CD14-positive monocyte (primary cell): Measurements from ENCODE around the gene ARHGAP21. TPM values are rescaled to one million over a fixed set of nuclear protein-coding genes. Genes with fewer than 3 reads are reported as not detected.
"Not testable (repeated sequence)": the region's sequence is repeated elsewhere in the genome, so short reads cannot be mapped to it uniquely, and the experiment has no call there.

ENCODE experiments used
- DNase-seq, 3 donors: peaks; one replicate each; pipeline ENCODE4 v3.0.0-alpha.2; 2011 to 2022
- H2AFZ ChIP-seq: 2 replicates; pipeline ENCODE4 v1.6.0; 2012; ENCODE audit warnings: mild to moderate bottlenecking, low read depth, low read length, inconsistent platforms; ENCODE audit not compliant: insufficient read depth, poor library complexity, severe bottlenecking
- H3K27ac ChIP-seq, 2 donors: 1 replicate in 1 of 2; 2 replicates in 1 of 2; pipeline ENCODE4 v1.5.1; 2012 to 2013; ENCODE audit warnings: low read length in 2 of 2, control low read depth in 1 of 2, inconsistent platforms in 1 of 2, low read depth in 1 of 2, mild to moderate bottlenecking in 1 of 2
- H3K27me3 ChIP-seq, 2 donors: one replicate each; pipeline versions ENCODE4 v1.6.0 to v1.6.1; 2011 to 2013; ENCODE audit warnings: low read length in 2 of 2; ENCODE audit not compliant: control insufficient read depth in 2 of 2, insufficient read depth in 2 of 2
- H3K36me3 ChIP-seq, 2 donors: replicated peaks in 1 of 2; 1 replicate in 1 of 2; 2 replicates in 1 of 2; pipeline versions ENCODE4 v1.5.1 to v1.6.1; 2012 to 2013; ENCODE audit warnings: low read length in 2 of 2, control low read depth in 1 of 2, inconsistent platforms in 1 of 2, mild to moderate bottlenecking in 1 of 2; ENCODE audit not compliant: insufficient read depth in 2 of 2, control insufficient read depth in 1 of 2
- H3K4me1 ChIP-seq, 2 donors: 1 replicate in 1 of 2; 2 replicates in 1 of 2; pipeline versions ENCODE4 v1.5.1 to v1.6.1; 2012 to 2013; ENCODE audit warnings: low read length in 2 of 2, control low read depth in 1 of 2, inconsistent platforms in 1 of 2, mild to moderate bottlenecking in 1 of 2, moderate library complexity in 1 of 2; ENCODE audit not compliant: insufficient read depth in 2 of 2, control insufficient read depth in 1 of 2
- H3K4me2 ChIP-seq: replicated peaks from 2 replicates; pipeline ENCODE3; 2012; ENCODE audit warnings: low read length, moderate library complexity, mild to moderate bottlenecking; ENCODE audit not compliant: poor library complexity, severe bottlenecking; ENCODE audit errors: extremely low read depth
- H3K4me3 ChIP-seq, 3 experiments: fragments of 200-600 bp in 1 of 3; sonication (generic) in 1 of 3; replicated peaks in 1 of 3; 1 replicate in 2 of 3; 2 replicates in 1 of 3; pipeline ENCODE4 v1.5.1; 2011 to 2013; ENCODE audit warnings: low read length in 3 of 3, mild to moderate bottlenecking in 3 of 3, control low read depth in 2 of 3, low read depth in 2 of 3, inconsistent platforms in 1 of 3, moderate library complexity in 1 of 3
- H3K79me2 ChIP-seq: 2 replicates; pipeline ENCODE4 v1.6.0; 2012; ENCODE audit warnings: mild to moderate bottlenecking, control low read depth, inconsistent platforms, low read length, moderate library complexity; ENCODE audit not compliant: insufficient read depth
- H3K9ac ChIP-seq: 2 replicates; pipeline ENCODE4 v1.6.0; 2017; ENCODE audit warnings: low read length, mild to moderate bottlenecking; ENCODE audit not compliant: insufficient read depth, poor library complexity, severe bottlenecking
- H3K9me3 ChIP-seq, 2 donors: replicated peaks in 1 of 2; 1 replicate in 1 of 2; 2 replicates in 1 of 2; pipeline versions ENCODE4 v1.5.1 to v1.6.1; 2012 to 2013; ENCODE audit warnings: low read length in 2 of 2, control low read depth in 1 of 2; ENCODE audit not compliant: control insufficient read depth in 1 of 2, insufficient read depth in 1 of 2
- H4K20me1 ChIP-seq: 2 replicates; pipeline ENCODE4 v1.6.0; 2012; ENCODE audit warnings: mild to moderate bottlenecking, low read length, control low read depth, moderate library complexity; ENCODE audit not compliant: insufficient read depth
- H3K27ac Mint-ChIP-seq, 7 donors: one replicate each; pipeline ENCODE4 v1.8.0; 2020; ENCODE audit warnings: mild to moderate bottlenecking in 7 of 7, mixed read lengths in 7 of 7, moderate library complexity in 6 of 7, inconsistent platforms in 2 of 7
- H3K27me3 Mint-ChIP-seq, 3 donors: one replicate each; pipeline ENCODE4 v1.8.0; 2021 to 2022; ENCODE audit warnings: low read depth in 3 of 3, mild to moderate bottlenecking in 3 of 3, mixed read lengths in 3 of 3, moderate library complexity in 3 of 3, inconsistent platforms in 1 of 3
- H3K36me3 Mint-ChIP-seq, 2 donors: one replicate each; pipeline ENCODE4 v1.8.0; 2020; ENCODE audit warnings: mixed read lengths in 2 of 2, inconsistent platforms in 1 of 2, mild to moderate bottlenecking in 1 of 2
- H3K4me1 Mint-ChIP-seq: one replicate; pipeline ENCODE4 v1.8.0; 2020; ENCODE audit warnings: mild to moderate bottlenecking, mixed read lengths
- H3K4me3 Mint-ChIP-seq, 2 donors: one replicate each; pipeline ENCODE4 v1.8.0; 2020; ENCODE audit warnings: mild to moderate bottlenecking in 2 of 2, mixed read lengths in 2 of 2, moderate library complexity in 1 of 2
- H3K9me3 Mint-ChIP-seq, 7 donors: one replicate each; pipeline ENCODE4 v1.8.0; 2020 to 2022; ENCODE audit warnings: mixed read lengths in 7 of 7, mild to moderate bottlenecking in 6 of 7, moderate library complexity in 6 of 7, inconsistent platforms in 2 of 7
- WGBS: methylation state at CpG from one replicate; pipeline ENCODE4 v1.1.5; 2013; ENCODE audit warnings: missing lambda C conversion rate; ENCODE audit not compliant: insufficient coverage; 5-methylcytosine and 5-hydroxymethylcytosine counted together
- intact Hi-C, 2 donors: fragments of 100-400 bp; cut with micrococcal nuclease; formaldehyde crosslinking; loops; one replicate each; pipeline versions ENCODE4 v1.15.0 to v1.15.1; 2023
- polyA plus RNA-seq, 3 donors: library from polyadenylated mRNA; depleted of rRNA in 1 of 3; unstranded in 2 of 3; stranded (reverse) in 1 of 3; fragments of 300-500 nt in 2 of 3; fragments of >200 nt in 1 of 3; fragmentation: Illumina TruSeq in 2 of 3; gene quantifications; 1 replicate in 2 of 3; 2 replicates in 1 of 3; pipeline ENCODE4 v1.2.3, GENCODE V29; 2012 to 2021
- TF ChIP-seq, protein P1 (sequence below): fragments of 200-600 bp; IDR thresholded peaks from one replicate; pipeline ENCODE4 v1.8.0; 2022; ENCODE audit warnings: antibody characterized with exemption, mild to moderate bottlenecking

Gene ARHGAP21
- polyA plus RNA-seq, 3 donors, result 2.1 to 20.0 (median 3.4) TPM

- peaks cover 0 to 3% of the 10 kb centered on the region in 2 donors for H3K9me3 ChIP-seq
- peaks cover 2 to 6% (median 3%) of the 10 kb centered on the region in 3 donors for H3K27me3 Mint-ChIP-seq
- H3K9me3 Mint-ChIP-seq, result peaks cover 3 to 19% (median 11%) of the 10 kb centered on the region in 7 donors
- no peak for DNase-seq
- no peaks in the 10 kb centered on the region for H4K20me1 ChIP-seq
- H3K27ac ChIP-seq, result no peak overlapping the region
- no peak overlapping the region for H2AFZ ChIP-seq
- H3K4me3 ChIP-seq, result no peak overlapping the region
- no peaks in the 10 kb centered on the region for H3K79me2 ChIP-seq
- no peak overlapping the region for H3K27ac Mint-ChIP-seq
- no peaks in the 10 kb centered on the region for H3K4me1 ChIP-seq
- H3K4me1 Mint-ChIP-seq, result no peaks in the 10 kb centered on the region
- TF ChIP-seq, protein P1, sequence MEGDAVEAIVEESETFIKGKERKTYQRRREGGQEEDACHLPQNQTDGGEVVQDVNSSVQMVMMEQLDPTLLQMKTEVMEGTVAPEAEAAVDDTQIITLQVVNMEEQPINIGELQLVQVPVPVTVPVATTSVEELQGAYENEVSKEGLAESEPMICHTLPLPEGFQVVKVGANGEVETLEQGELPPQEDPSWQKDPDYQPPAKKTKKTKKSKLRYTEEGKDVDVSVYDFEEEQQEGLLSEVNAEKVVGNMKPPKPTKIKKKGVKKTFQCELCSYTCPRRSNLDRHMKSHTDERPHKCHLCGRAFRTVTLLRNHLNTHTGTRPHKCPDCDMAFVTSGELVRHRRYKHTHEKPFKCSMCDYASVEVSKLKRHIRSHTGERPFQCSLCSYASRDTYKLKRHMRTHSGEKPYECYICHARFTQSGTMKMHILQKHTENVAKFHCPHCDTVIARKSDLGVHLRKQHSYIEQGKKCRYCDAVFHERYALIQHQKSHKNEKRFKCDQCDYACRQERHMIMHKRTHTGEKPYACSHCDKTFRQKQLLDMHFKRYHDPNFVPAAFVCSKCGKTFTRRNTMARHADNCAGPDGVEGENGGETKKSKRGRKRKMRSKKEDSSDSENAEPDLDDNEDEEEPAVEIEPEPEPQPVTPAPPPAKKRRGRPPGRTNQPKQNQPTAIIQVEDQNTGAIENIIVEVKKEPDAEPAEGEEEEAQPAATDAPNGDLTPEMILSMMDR, result no peak
- H3K36me3 Mint-ChIP-seq, result no peaks in the 10 kb centered on the region
- no peaks in the 10 kb centered on the region for H3K27me3 ChIP-seq
- 100% methylated on average over 1 of the region's 2 CpGs for WGBS
- H3K9ac ChIP-seq, result no peak overlapping the region
- no peak overlapping the region for H3K4me3 Mint-ChIP-seq
- H3K4me2 ChIP-seq, result no peak overlapping the region
- intact Hi-C loops, result no loop called here
- no peaks in the 10 kb centered on the region for H3K36me3 ChIP-seq
These were observed 36.0 kb upstream of the ARHGAP21 start for GRCh38 chr10:24759672-24760071.

GRCh38 chr10:24758254-24758653 is 34.6 kb upstream of the ARHGAP21 start:
- H3K27me3 Mint-ChIP-seq, H3K9me3 ChIP-seq, H3K4me1 ChIP-seq, H3K4me1 Mint-ChIP-seq, intact Hi-C loops, H4K20me1 ChIP-seq, H3K4me3 ChIP-seq, H3K36me3 Mint-ChIP-seq, H3K36me3 ChIP-seq, H3K27ac Mint-ChIP-seq, DNase-seq, H3K79me2 ChIP-seq, H2AFZ ChIP-seq, H3K27ac ChIP-seq, H3K27me3 ChIP-seq, H3K9ac ChIP-seq, H3K4me2 ChIP-seq, H3K4me3 Mint-ChIP-seq: not testable (repeated sequence)
- WGBS, result no CpG with 5 or more reads among the region's 3 CpGs
- H3K9me3 Mint-ChIP-seq, result peaks cover 0 to 14% (median 4%) of the 10 kb centered on the region in 7 donors
- TF ChIP-seq, protein P1, result peak; percentile 13
